IPS-15b (cell line): ENCODE data around the gene NIM1K.
"Not testable (repeated sequence)": the region's sequence is repeated elsewhere in the genome, so short reads cannot be mapped to it uniquely, and the experiment has no call there.

ENCODE experiments used
- H3K27me3 ChIP-seq: one replicate; pipeline ENCODE4 v1.6.1; 2013; ENCODE audit warnings: low read length; ENCODE audit not compliant: control insufficient read depth, insufficient read depth
- H3K36me3 ChIP-seq: one replicate; pipeline ENCODE4 v1.6.1; 2013; ENCODE audit warnings: low read length; ENCODE audit not compliant: control insufficient read depth, insufficient read depth
- H3K4me1 ChIP-seq: one replicate; pipeline ENCODE4 v1.6.1; 2013; ENCODE audit warnings: mild to moderate bottlenecking, low read length; ENCODE audit not compliant: control insufficient read depth, insufficient read depth
- H3K4me3 ChIP-seq: one replicate; pipeline ENCODE4 v1.5.1; 2013; ENCODE audit warnings: low read depth, low read length
- H3K9ac ChIP-seq: one replicate; pipeline ENCODE4 v1.6.1; 2013; ENCODE audit warnings: low read depth, mild to moderate bottlenecking, low read length
- H3K9me3 ChIP-seq: one replicate; pipeline ENCODE4 v1.6.1; 2013; ENCODE audit warnings: mild to moderate bottlenecking, low read length; ENCODE audit not compliant: control insufficient read depth, insufficient read depth

NIM1K gene

DNA sequence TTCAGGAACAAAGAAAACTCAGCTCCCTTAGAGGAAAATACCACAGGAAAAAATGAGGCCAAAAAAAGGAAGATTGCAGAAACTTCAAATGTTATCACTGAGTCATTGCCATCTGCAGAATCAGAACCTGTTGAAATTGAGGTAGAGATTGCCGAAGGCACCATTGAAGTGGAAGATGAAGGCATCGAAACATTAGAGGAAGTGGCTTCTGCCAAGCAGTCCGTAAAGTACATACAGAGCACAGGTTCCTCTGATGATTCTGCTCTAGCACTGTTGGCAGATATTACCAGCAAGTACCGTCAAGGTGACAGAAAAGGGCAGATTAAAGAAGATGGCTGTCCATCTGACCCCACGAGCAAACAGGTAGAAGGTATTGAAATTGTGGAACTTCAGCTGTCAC is 30.8 kb upstream of the NIM1K start:
- Histone ChIP-seq H3K27me3 (no peaks in the 10 kb centered on the region), H3K9me3 (no peaks in the 10 kb centered on the region), H3K4me3 (no peak overlapping the region), H3K36me3 (peaks cover 8% of the 10 kb centered on the region), H3K4me1 (peaks cover 5% of the 10 kb centered on the region), H3K9ac (no peak overlapping the region)

GRCh38 chr5:43164801-43165200 is 27.2 kb upstream of the NIM1K start:
- H3K9ac ChIP-seq, H3K4me1 ChIP-seq, H3K4me3 ChIP-seq, H3K9me3 ChIP-seq, H3K36me3 ChIP-seq, H3K27me3 ChIP-seq: not testable (repeated sequence)

DNA sequence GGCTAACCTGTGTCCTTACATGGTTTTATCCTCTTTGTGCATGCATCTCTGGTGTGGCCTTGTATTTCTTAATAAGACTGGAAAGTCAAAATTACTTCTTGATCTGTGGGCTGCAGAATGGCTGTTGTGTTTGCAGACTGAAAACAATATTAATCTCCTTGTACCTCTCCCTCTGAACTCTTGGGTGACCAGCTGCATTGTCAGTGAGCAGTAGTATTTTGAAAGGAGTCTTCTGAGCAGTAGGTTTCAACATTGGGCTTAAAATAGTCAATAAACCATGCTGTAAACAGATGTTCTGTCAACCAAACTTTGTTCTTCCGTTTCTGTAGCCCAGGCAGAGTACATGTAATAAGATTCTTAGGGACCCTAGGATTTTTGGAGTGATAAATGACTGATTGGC is 26.7 kb upstream of the NIM1K start:
- Histone ChIP-seq H3K9me3 (no peaks in the 10 kb centered on the region), H3K4me1 (peaks cover 2% of the 10 kb centered on the region), H3K27me3 (no peaks in the 10 kb centered on the region), H3K4me3 (no peak overlapping the region), H3K36me3 (peaks cover 8% of the 10 kb centered on the region), H3K9ac (no peak overlapping the region)

GRCh38 chr5:43168175-43168574 is 23.9 kb upstream of the NIM1K start:
- Histone ChIP-seq H3K4me3 (no peak overlapping the region), H3K9ac (no peak overlapping the region), H3K36me3 (peaks cover 2% of the 10 kb centered on the region), H3K27me3 (no peaks in the 10 kb centered on the region), H3K4me1 (peaks cover 2% of the 10 kb centered on the region), H3K9me3 (no peaks in the 10 kb centered on the region)

DNA sequence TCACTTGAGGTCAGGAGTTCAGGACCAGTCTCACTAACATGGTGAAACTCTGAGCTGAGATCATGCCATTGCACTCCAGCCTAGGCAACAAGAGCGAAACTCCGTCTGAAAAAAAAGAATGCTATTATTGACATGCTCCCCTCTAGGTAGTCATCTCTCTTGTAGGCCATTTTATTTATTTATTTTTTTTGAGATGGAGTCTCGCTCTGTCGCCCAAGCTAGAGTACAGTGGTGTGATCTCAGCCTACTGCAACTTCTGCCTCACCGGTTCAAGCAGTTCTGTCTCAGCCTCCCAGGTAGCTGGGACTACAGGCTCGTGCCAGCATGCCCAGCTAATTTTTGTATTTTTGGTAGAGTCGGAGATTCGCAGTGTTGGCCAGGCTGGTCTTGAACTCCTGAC is 20.6 kb upstream of the NIM1K start:
- Histone ChIP-seq H3K4me3 (no peak overlapping the region), H3K4me1 (peaks cover 2% of the 10 kb centered on the region), H3K9ac (no peak overlapping the region), H3K36me3 (peaks cover 3% of the 10 kb centered on the region), H3K27me3 (no peaks in the 10 kb centered on the region), H3K9me3 (no peaks in the 10 kb centered on the region)

- Histone ChIP-seq H3K27me3 (no peaks in the 10 kb centered on the region), H3K36me3 (peaks cover 3% of the 10 kb centered on the region), H3K4me3 (no peak overlapping the region), H3K9me3 (no peaks in the 10 kb centered on the region), H3K4me1 (peaks cover 2% of the 10 kb centered on the region), H3K9ac (no peak overlapping the region)
Measured at GRCh38 chr5:43171926-43172325, 20.1 kb upstream of the NIM1K start.

DNA sequence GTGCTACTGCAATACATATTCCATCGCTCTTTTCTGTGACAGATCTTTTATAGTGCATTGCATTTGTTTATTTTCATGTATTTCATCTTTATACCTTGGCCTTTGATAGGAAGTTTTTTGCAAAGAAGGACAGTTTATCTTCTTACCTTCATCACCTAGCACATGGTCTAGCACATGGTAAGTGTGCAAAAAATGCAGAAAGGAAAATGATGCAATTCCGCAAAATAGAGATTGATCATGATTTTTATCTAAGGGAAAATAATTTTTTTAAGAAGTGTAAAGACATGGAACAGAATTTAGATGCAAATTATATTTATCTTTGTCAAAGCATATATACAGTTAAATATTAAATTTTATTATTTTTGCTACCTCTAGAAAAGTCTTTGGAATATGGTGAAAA is 19.2 kb upstream of the NIM1K start:
- Histone ChIP-seq H3K36me3 (peaks cover 3% of the 10 kb centered on the region), H3K9me3 (no peaks in the 10 kb centered on the region), H3K4me3 (no peak overlapping the region), H3K4me1 (peaks cover 2% of the 10 kb centered on the region), H3K9ac (no peak overlapping the region), H3K27me3 (no peaks in the 10 kb centered on the region)

GRCh38 chr5:43174586-43174985 is 17.4 kb upstream of the NIM1K start:
- H3K4me1 ChIP-seq, result peaks cover 6% of the 10 kb centered on the region
- peaks cover 3% of the 10 kb centered on the region for H3K36me3 ChIP-seq
- H3K9me3 ChIP-seq, result no peaks in the 10 kb centered on the region
- no peaks in the 10 kb centered on the region for H3K27me3 ChIP-seq
- H3K4me3 ChIP-seq, result no peak overlapping the region
- H3K9ac ChIP-seq, result no peak overlapping the region

DNA sequence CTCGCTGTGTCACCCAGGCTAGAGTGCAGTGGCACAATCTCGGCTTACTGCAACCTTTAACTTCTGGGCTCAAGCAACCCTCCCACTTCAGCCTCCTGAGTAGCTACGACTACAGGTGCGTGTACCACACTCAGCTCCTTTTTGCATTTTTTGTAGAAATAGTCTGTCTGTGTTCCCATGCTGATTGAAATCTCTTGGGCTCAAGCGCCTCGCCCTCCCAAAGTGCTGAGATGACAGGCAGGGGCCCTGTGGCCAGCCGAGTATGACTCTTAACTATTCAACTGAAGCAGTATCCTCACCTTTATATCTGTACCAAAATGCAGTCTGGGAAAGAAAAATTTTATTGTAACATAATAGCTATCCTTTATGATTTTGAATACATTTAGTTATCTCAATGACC is 12.2 kb upstream of the NIM1K start:
- Histone ChIP-seq H3K36me3 (no peaks in the 10 kb centered on the region), H3K9ac (no peak overlapping the region), H3K4me1 (peaks cover 6% of the 10 kb centered on the region), H3K4me3 (no peak overlapping the region), H3K9me3 (no peaks in the 10 kb centered on the region), H3K27me3 (no peaks in the 10 kb centered on the region)

DNA sequence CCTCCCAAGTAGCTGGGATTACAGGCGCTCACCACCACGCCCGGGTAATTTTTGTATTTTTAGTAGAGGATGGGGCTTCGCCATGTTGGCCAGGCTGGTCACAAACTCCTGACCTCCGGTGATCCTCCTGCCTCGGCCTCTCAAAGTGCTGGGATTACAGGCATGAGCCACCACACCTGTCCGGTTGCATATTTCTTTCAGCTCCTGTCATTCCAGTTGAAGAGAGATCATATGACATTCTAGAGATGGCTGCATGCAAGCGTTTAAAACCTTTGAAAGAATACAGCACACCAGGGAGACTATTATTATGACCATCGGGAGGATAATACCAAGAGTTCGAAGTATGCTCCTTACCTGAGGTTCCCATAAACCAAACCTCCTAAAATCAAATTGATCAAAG is 9.6 kb upstream of the NIM1K start:
- H3K9ac ChIP-seq, result no peak overlapping the region
- no peak overlapping the region for H3K4me3 ChIP-seq

GRCh38 chr5:43183101-43183500 is 8.9 kb upstream of the NIM1K start:
- not testable (repeated sequence) for H3K4me3 ChIP-seq, H3K4me1 ChIP-seq, H3K36me3 ChIP-seq, H3K27me3 ChIP-seq, H3K9me3 ChIP-seq, H3K9ac ChIP-seq

More for the DNA sequence above, 9.6 kb upstream of the NIM1K start:
- peaks cover 6% of the 10 kb centered on the region for H3K4me1 ChIP-seq
- H3K36me3 ChIP-seq, result no peaks in the 10 kb centered on the region
- H3K9me3 ChIP-seq, result no peaks in the 10 kb centered on the region
- no peaks in the 10 kb centered on the region for H3K27me3 ChIP-seq

DNA sequence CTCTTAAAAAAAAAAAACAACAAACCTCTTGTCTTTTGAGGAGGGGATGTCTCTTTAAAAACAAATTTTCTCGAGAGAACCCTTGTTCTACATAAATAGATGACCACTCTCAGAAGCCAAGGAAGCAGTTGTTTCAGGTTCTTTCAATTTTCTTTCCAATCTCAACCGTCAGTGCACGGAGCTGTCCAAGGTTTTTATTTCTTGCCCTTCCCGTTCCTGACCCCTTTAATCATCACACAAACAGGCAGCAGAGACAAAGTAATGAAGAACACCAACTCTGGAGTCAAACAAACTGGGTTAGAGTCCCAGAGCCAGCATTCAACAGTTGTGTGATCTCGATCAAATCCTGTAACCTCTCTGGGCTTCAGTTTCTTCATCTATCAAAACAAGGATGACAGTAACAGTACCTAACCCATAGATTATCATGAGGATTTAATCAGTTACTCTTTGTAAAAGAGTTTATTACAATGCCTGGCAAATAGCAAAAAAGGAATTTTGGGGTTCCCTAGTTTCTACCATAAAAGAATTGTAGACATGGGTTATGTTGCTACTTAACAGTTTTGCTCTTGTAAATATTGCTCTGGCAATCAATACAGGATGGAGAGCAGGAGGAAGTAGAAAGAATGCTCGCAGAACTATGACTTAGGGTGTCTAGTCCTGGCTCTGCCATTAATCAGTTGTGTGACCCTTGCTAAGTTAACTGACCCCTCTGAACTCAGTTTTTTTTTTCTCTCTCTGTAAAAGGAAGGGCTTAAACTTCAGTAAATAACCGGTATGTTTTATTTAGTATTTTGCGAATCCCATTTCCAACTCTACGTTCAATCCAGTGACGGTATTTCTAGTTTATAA is 1.0 kb upstream of the NIM1K start:
- Histone ChIP-seq H3K4me1 (peaks cover 12% of the 10 kb centered on the region), H3K36me3 (no peaks in the 10 kb centered on the region), H3K27me3 (peaks cover 42% of the 10 kb centered on the region), H3K9me3 (no peaks in the 10 kb centered on the region), H3K9ac (no peak overlapping the region), H3K4me3 (peak overlapping the region; percentile 60)
